Measurements from ENCODE around the gene NCAM2.
"Not testable (repeated sequence)": the region's sequence is repeated elsewhere in the genome, so short reads cannot be mapped to it uniquely, and the experiment has no call there.

NCAM2 gene

DNA sequence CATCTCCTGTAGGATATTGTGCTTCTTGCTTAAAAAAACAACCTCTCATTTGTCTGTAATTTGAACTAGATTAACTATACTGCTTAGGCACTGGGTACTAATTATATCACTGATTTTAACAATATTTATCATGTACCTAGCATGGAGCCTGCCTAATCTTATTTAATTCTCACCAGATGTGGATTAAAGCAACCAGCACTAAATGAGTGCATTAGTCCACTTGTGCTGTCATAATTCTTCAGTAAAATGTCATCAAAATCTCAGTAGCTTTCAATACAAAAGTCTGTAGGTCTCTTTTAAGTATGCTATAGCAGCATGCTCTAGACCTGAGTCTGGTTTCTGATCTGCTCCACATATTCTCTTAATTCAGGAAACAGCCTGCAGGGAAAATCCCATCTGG, 368.1 kb downstream of the NCAM2 start:
- no peak for DNase-seq

DNA sequence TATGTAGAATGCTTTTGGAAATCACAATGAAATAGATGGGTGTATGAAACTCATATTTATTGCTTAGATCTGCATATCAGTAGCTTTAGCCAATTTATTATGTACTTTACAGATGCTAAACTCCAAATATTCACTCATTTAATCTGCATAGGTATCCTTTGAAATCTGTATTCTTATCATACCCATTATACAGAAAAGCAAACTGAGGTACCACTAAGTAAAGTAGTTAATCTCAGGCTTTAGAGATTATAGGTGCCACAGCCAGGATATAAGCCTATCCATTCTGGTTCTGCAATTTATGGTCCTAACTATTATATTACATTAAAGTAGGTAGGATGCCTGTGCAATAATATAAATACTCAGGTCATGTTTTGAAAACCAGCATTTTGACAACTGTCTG, 369.4 kb downstream of the NCAM2 start:
- no peak for DNase-seq

DNA sequence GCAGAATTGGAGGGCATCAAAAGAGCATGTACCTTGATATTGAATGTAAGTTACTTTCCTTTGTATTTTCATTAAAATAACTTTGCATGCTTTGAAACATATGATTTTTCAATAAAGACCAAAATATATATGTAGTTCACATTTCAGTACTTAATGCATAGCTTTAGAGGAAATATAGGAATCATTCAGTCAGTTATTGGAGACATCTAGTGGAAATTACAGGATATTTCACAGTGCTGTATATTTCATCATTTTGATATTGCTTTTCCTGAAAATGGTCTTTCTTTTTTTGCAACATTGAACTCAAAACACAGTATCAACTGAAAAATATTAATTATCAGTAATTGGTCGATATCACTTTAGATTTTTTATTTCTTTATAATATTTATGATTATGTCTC, 375.8 kb downstream of the NCAM2 start:
- DNase-seq = no peak

DNA sequence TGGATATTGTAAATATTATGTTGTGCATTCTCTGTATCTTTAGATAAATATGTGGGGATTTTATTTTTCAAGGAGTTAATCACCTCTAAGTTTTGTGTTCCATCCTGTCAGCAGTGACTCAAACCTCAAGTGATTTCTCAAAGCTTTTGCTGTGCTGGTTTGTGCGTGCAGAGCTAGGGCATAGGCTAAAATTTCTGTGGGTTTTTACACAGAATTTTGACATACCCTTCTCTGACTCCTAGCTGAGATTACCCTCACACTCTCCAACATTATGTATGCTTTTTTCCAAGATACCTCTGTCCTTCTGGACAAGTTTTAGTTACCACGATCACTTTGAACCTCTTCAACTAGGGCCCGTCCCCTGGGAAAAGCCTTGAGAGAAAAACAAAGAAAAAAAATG, 384.9 kb downstream of the NCAM2 start:
- DNase-seq = no peak

DNA sequence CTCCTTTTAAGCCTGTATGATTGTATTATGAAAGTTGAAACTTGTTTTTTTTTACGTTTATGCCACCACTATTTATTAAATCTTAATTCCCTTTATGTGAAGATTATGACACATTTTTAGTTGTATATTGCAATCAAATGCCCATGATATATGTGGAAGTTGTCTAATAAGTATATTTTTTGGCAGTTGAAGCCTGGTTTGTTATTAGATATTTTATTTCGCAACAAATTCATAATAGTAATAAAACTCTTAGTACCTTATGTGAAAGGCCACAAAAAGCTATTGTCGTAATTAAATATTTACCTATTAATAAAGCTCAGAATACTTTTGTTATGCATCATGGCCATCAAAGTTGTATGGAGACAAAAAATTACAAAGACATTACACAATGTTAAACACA, 386.8 kb downstream of the NCAM2 start:
- DNase-seq = no peak

DNA sequence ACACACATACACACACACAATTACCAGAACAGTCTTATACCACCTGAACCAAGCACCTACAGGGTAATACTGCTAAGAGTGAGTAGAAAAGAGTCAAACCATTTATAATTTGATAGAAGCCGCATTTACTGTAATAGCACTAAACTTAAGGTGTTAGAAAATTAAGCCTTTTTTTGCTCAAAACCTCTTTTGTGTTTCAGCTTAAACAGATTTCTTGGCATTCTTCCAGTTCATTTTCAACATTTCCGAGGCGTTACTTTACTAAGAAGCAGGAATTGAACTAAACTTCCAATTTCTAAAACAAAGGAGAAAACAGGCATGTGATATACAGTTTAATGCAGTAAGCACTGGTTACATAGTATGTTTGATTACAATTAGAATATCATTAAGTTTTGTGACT, 387.2 kb downstream of the NCAM2 start:
- no peak for DNase-seq

DNA sequence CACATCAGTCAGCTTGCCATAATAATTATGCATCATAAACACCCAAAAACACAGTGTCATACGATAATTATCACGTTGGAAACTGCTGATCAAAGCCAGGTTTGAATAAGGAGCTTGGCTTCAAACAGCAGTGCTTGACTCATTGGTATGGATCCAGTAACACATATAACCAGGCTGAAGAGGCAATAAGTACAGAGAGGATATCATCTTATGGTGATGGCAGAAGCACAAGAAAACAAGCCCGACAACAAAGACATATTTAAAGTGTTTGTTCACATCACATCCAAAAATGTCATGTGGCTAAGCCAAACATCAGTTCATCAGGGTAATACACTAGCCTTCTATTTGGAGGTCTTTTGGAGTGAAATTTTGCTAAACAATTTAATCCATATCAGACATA, 389.7 kb downstream of the NCAM2 start:
- DNase-seq = no peak

DNA sequence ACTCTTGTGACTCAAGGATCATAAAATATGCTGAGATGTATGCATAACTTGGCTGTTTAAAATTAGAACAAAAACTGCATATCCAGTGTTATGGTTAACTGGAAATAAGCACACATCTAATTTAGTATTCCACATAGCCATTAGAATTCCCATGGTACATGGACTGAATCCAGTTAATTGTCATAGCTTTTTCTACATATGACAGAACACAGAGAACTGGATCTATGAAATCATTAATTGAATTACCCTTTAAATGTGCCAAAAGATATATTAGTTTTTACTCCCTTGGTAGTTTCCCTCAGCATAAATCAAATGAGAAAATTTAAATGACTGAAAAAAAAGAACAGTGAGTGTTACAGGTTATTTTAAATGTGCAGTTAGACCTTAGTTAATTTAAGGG, 395.9 kb downstream of the NCAM2 start:
- no peak for DNase-seq

DNA sequence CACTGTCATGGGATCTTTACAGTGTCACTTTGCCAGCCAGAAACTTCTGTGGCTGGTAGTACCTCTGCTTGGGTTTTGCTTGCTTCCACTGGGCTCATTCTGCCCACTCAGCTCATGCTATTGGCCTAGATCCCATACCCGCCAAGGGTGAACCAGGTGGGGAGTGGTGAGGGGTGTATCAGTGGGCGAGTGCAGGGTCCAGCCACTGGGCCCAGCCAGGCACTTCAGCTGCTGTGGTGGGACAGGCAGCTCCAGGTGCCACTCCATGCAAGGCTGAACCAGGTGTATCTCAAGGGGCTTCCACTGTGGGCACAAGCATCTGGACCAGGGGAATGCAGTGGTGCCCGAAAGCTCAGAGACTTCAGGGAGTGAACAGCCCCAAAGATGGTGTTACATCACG, 398.2 kb downstream of the NCAM2 start:
- DNase-seq = no peak

DNA sequence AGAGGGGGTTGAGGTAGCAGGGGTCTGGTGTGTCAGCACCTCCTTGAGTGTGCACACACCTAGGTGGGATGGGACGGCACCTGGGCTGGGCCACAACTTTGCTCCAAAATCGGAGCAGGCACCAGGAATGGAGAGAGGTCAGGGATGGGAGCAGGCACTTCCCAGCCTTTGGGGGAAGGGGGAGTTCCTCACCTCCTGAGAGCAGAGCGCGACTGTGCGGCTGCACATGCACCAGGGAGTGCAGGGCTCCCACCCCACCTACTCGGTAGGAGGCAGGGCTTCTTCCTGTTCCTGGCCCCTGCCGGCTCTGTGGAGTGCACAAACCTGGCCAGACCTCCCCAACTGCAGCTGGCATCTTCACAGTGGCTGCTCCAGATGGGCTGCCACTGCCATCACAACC, 399.3 kb downstream of the NCAM2 start:
- no peak for DNase-seq

DNA sequence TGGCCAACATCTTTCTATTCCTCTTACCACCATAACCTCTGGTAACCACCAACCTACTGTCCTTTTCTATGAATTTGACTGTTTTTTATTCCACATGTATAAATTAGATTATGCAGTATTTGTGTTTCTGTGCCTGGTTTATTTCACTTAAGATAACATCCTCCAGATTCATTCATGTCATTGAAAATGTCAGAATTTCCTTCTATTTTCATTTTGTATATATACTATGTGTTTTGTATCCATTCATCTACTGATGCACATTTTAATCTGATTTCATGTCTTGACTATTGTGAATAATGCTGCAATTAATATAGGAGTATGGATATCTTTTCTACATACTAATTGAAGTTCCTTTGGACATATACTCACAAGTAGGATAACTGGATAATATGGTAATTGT, 403.2 kb downstream of the NCAM2 start:
- no peak for DNase-seq

DNA sequence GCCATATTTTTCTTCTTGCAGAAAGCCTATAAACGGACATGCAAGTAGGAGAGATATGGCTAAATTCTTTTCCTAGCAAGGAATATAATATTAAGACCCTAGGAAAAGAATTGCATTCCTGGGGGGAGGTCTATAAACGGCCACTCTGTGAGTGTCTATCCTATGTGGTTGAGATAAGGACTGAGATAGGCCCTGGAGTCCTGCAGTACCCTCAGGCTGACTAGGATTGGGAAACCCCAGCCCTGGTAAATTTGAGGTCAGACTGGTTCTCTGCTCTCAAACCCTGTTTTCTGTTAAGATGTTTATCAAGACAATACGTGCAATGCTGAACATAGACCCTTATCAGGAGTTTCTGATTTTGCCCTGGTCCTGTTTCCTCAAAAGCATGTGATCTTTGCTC, 404.0 kb downstream of the NCAM2 start:
- not testable (repeated sequence) for DNase-seq

DNA sequence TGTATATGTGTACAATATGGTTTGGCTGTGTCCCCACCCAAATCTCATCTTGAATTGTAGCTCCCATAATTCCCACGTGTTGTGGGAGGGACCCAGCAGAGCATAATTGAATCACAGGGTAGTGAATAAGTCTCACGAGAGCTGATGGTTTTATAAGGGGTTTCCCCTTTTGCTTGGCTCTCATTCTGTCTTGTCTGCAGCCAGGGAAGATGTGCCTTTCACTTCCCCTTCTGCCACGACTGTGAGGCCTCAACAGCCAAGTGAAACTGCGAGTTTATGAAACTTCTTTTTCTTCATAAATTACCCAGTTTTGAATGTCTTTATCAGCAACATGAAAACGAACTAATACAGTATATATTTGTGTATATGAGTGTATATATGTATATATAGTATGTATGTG, 406.1 kb downstream of the NCAM2 start:
- not testable (repeated sequence) for DNase-seq

DNA sequence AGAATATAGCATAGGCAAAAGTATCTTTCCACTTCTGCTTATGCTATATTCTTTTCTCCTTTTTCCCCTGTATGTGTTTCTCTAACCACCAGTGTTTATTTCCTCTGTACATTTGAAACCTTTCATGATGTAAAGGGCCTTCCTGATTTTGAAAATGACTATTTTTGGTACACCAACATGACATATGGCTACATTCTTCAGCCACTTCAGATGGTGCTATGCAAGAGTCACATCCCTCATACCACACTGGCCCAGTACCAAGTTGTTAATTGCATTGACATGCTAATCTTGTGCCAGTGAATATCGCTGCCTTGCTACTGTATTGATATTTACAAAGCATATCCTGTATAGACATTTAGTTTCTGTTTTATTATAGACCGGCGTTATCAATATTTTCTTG, 408.7 kb downstream of the NCAM2 start:
- DNase-seq = no peak

DNA sequence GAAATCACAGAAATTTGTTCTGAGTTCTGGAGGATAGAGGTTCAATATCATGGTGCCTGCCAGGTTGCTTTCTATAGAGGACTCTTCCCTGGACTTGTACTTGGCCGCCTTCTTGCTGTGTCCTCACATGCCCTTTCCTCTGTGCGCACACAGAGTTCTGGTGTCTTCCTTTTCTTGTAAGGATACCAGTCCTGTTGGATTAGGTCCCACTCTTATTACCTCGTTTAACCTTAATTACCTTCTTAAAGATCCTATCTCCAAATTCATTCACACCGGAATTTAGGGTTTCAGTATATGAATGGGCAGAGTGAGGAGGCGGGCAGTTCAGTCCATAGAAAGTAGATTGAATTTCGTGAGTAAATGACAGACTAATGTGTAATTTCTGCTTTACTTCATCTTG, 413.9 kb downstream of the NCAM2 start:
- DNase-seq = no peak

DNA sequence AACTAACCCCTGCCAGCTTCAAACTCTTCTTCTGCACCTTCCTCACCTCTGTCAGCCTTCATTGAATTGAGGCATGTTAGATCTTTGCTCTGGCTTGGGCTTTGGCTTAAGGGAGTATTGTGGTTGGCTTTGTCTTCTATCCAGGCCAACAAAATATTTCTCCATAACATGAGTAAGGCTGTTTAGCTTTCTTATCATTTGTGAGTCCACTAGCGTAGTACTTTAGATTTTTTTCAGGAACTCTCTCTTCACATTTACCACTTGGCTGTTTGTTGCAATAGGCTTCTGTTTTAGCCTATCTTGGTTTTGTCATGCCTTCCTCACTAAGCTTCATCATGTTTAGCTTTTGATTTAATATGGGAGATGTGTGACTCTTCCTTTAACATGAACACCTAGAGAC, 417.5 kb downstream of the NCAM2 start:
- DNase-seq = no peak

DNA sequence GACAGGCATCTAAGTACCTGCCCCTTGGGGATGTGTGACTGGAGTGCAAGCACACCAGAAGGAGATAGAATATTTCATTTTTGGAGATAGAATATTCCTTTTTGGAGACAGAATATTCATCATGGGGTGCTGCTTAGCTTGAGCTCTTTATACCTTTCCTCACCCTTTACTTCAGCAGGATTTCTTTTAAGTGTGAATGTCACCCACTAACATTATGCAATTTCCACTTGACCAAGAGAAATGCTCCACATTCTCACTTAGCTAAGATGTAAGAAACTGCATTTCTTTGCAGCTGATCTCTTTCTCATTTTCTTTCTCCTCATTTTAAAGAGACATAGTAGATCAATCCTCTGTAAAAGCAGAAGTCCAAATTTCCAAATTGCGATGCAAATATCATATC, 436.7 kb downstream of the NCAM2 start:
- no peak for DNase-seq

DNA sequence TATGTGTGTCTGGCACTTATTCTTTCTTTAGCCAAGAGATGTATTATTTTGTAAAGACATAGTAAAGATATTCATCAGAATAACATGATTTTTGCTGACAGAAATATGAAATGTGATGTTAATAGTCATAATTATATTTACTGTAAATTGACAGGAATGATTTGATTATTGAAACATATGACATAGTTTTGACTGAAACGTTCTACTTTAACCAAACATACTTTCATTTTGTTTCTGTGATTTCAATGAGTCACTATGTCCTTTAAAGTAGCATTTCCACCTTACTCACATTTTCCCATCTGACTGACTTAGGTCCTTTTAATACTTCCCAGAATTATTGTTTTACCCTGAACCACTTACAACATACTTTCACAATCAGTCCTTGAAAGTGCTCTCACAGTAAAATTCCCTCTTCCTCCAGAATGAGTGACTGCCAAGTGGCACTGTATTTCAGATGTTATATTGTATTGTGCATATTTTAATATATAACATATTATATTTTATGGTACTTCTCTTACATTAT, 437.9 kb downstream of the NCAM2 start:
- no peak for DNase-seq

DNA sequence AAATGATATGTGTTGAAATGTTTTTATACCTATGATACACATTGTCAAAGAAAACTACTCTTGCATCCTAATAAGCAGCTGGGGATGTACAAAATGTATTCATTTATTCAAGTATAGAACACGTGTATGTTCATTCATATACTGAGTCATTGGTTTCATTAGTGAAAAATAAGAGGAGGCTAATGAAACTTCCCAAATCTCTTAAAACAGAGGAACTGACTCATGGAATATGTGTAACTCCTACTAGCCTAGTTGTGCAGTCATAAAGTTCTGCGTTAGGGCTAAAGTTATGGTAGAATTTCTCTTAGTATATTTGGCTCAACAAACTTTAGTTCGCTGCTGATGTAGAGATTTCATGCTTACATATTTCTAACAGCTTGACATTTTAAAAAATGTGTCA, 441.6 kb downstream of the NCAM2 start:
- DNase-seq = no peak

DNA sequence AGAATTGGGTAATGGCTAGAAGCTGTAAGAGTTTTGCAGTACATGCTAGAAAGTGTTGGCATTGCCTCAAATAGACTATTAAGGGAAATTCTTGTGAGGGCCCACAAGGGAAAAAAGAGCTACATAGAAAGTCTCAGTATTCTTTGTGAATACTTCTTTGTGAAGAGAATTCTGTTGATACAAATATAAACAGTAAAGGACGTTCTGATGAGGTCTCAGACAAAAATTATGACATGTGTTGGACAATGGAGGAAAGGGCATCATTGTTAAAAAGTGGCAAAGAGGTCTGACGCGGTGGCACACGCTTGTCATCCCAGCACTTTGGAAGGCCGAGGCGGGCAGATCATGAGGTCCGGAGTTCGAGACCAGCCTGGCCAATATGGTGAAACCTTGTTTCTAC, 458.9 kb downstream of the NCAM2 start:
- DNase-seq = no peak

DNA sequence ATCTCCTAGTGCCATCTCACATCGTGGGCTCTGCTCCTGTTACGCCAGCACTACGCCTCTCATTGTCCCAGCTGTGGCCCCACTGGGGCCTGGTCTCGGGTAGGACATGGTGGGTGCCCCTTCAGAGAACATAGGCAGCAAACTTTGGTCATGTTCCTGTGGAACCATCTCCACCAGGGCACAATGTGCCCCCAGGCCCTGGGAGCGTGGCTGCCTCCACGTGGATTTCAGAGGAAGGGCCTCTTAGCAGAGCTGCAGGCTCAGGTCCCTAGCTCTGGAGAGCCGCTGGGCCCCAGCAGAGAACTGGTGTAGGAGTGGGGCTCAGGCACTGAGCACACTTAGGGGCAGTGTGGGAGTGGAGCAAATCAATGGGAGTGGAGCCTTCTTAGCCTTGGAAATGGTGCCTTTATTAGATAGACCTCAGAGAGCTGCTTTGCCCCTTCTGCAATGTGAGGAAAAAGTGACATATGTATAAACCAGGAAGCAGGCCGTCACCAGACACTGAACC, 460.0 kb downstream of the NCAM2 start:
- no peak for DNase-seq

DNA sequence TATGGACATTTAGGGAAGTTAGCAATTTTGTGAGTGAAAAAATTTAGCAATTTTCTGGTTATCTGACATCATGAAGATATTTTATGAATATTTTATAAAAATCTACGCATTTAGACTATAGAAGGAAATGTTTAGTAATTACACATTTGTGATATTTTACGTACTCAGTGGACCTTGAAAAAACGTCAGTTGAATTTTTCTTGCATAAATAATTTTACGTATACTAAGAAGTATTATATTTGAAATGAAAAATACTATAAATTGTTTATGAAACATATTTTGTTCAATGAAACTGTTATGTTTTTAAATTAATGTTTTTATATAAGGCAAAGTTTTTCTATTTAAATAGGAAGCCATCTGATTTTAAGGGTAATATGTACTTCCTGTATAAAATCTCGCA, 462.8 kb downstream of the NCAM2 start:
- no peak for DNase-seq

DNA sequence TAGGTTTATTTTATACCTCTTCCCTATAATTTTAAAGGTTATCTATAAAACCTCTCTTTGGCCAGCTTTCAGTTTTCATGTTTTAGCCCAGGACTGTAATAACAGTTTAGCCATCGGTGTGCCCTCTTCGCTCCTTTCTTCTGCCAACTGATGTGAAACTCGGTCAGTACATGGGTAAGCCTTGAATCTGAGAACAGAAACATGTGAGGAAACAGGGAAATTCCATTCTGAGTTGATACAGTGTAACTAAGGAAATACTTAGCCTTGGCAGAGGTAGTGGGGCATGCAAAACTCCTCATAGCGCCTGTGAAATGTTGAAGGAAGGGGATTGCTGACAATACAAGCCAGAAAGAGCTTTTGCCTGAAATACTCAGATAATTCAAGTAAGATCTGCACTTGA, 465.2 kb downstream of the NCAM2 start:
- no peak for DNase-seq

DNA sequence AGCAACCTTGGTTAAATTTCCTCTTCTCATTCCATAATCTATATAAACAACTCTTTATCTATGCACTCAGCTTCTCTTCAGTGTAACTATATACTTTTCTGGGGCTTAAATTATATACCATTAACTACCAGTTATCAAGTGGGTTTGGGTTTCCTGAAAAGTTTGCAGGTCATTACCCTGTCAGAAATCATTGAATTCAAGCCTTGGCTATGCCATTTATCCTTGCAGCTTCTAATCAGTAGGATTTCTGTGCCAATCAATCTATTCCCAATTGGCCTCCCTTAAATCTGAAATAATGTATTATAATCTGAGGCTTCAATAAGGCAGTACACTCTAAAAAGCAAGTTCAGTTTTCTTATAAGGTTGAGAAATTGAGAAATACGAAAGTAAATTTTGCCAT, 466.5 kb downstream of the NCAM2 start:
- DNase-seq = no peak

DNA sequence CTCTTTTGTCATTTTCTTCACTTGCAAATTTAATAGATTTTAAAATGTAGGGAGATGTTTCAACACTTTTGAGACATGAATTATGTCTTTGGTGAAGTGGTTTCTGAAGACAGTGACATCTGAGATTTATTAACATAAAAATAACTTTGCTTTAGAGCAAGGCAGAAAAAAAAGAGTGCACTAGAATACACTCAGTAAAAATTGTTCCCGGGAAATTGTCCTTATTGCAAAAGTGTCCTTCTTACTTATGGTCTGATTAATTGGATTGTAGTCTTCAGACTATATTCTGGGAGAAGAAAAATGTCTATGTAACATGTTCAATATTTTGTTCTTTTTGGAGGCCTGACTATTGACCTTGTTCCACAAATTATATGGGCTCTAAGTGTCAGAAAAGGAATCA, 468.5 kb downstream of the NCAM2 start:
- DNase-seq = no peak

DNA sequence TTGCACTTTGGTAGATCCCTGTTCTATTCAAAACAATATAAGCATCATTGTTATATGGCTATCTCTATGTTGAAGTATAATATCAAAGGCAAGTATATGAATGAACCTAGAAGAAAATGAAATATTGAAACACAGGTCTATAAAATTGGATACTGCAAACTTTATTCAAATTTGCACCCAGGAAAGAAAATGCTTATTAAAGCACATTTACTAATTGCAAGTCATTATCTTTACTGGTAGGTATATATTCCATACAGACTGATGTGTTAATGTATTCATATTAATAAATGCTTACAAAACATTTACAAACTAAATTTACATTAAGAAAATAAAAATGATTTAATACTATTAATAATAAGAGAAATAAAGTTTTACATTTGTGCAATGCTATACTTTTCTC, 469.8 kb downstream of the NCAM2 start:
- DNase-seq = no peak

All from activated gamma-delta T cell treated with Interleukin-2 at 50 U/mL for 16 hours (primary cell).